Natural killer cell treated with Interleukin-12 subunit alpha and Interleukin-12 subunit beta and Interleukin-15 and Interleukin-18, amount 100 ng/mL, for 72 hours (primary cell): ENCODE measurements around the gene GLCCI1. TPM values are rescaled to one million over a fixed set of nuclear protein-coding genes. Genes with fewer than 3 reads are reported as not detected.
"Not testable (repeated sequence)": the region's sequence is repeated elsewhere in the genome, so short reads cannot be mapped to it uniquely, and the experiment has no call there.

Source experiments
- ATAC-seq, 2 donors: fragments of 150-1000 bp; cut with Tn5 transposase in 1 of 2; sonication (Bioruptor Pico), chemical (Tn5 transposase) in 1 of 2; 2 replicates each; pipeline ENCODE4 v1.10.0; 2021
- DNase-seq: peaks from one replicate; pipeline ENCODE4 v3.0.0; 2022; ENCODE audit warnings: low spot score
- H3K27ac Mint-ChIP-seq, 2 donors: 1 replicate in 1 of 2; 2 replicates in 1 of 2; pipeline ENCODE4 v1.8.0; 2022; ENCODE audit warnings: mixed read lengths in 2 of 2, mild to moderate bottlenecking in 1 of 2, moderate library complexity in 1 of 2
- H3K27me3 Mint-ChIP-seq, 2 donors: 1 replicate in 1 of 2; 2 replicates in 1 of 2; pipeline ENCODE4 v1.8.0; 2022; ENCODE audit warnings: mixed read lengths in 2 of 2
- H3K36me3 Mint-ChIP-seq: one replicate; pipeline ENCODE4 v1.8.0; 2022; ENCODE audit warnings: mixed read lengths
- H3K4me1 Mint-ChIP-seq, 2 donors: 1 replicate in 1 of 2; 2 replicates in 1 of 2; pipeline ENCODE4 v1.8.0; 2022; ENCODE audit warnings: low read depth in 2 of 2, mixed read lengths in 2 of 2, mild to moderate bottlenecking in 1 of 2
- H3K4me3 Mint-ChIP-seq: one replicate; pipeline ENCODE4 v1.8.0; 2022; ENCODE audit warnings: mixed read lengths
- H3K9me3 Mint-ChIP-seq: 2 replicates; pipeline ENCODE4 v1.8.0; 2022; ENCODE audit warnings: mixed read lengths
- total RNA-seq, 2 donors: library from RNA; stranded (reverse); gene quantifications; one replicate each; pipeline ENCODE4 v1.2.3, GENCODE V29; 2022

Gene GLCCI1
- total RNA-seq, 2 donors from 2014 or later, result 15.5 to 16.7 TPM

DNA sequence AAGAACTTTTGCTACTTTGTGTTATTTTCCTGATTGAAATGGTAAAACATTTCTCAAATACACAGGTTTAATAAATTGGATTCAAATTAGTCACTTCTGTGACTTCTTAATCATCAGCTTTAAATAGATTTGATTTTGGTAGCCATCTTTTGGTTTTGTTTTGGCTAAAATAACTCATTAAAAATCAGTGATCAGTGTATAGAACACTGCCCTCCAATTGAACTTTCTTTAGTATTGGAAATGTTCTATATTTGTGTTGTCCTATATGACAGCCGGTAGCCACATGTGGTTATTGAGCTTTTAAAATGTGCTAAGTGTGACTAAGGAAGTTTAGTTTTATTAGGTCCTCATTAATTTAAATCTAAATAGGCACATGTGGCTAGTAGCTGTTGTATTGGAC is 50.4 kb downstream of the GLCCI1 start:
- no peak for DNase-seq
- Mint-ChIP-seq H3K36me3 (no peaks in the 10 kb centered on the region), H3K27ac (peak overlapping the region in 1 of 2 donors; percentile 68), H3K27me3 (no peaks in the 10 kb centered on the region), H3K4me1 (peaks cover 29 to 35% of the 10 kb centered on the region in 2 donors), H3K9me3 (no peaks in the 10 kb centered on the region), H3K4me3 (no peak overlapping the region)
- no peak for ATAC-seq

- no peaks in the 10 kb centered on the region for H3K27me3 Mint-ChIP-seq
- DNase-seq (no peak), ATAC-seq (no peak)
- H3K4me3 Mint-ChIP-seq, result no peak overlapping the region
- peaks cover 5 to 13% of the 10 kb centered on the region in 2 donors for H3K4me1 Mint-ChIP-seq
- H3K9me3 Mint-ChIP-seq, result peaks cover 10% of the 10 kb centered on the region
- H3K27ac Mint-ChIP-seq, result no peak overlapping the region
- H3K36me3 Mint-ChIP-seq, result peaks cover 33% of the 10 kb centered on the region
Observed at GRCh38 chr7:8022628-8023027, 54.0 kb downstream of the GLCCI1 start.

- Mint-ChIP-seq H3K36me3 (peaks cover 11% of the 10 kb centered on the region), H3K9me3 (no peaks in the 10 kb centered on the region), H3K4me1 (peaks cover 21 to 28% of the 10 kb centered on the region in 2 donors), H3K4me3 (no peak overlapping the region), H3K27me3 (no peaks in the 10 kb centered on the region), H3K27ac (peak overlapping the region; percentile 19 to 61)
- no peak for DNase-seq
- ATAC-seq, result peak; percentile 13 to 61
Observed at GRCh38 chr7:8035192-8035591, 66.6 kb downstream of the GLCCI1 start.

- peak; percentile 82 to 90 for ATAC-seq
- Mint-ChIP-seq H3K4me1 (peaks cover 28 to 35% of the 10 kb centered on the region in 2 donors), H3K27ac (peak overlapping the region; percentile 19 to 61), H3K4me3 (no peak overlapping the region), H3K9me3 (no peaks in the 10 kb centered on the region), H3K27me3 (no peaks in the 10 kb centered on the region), H3K36me3 (peaks cover 11% of the 10 kb centered on the region)
- DNase-seq, result no peak
Observed at GRCh38 chr7:8035647-8036518, 67.3 kb downstream of the GLCCI1 start.

DNA sequence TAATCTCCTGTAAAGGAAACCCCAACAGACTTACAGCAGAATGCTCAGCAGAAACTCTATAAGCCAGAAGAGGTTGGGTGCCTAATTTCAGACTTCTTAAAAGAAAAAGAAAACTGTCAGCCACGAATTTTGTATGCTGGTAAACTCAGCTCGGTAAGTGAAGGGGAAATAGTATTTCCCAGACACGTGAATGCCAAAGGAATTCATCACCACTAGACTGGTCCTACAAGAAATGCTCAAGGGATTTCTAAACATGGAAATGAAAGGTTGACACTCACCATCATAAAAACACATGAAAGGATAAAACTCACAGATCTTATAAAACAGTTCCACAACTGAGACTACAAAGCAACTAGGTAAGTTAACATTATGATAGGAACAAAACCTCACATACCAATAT is 68.6 kb downstream of the GLCCI1 start:
- Mint-ChIP-seq H3K36me3 (peaks cover 13% of the 10 kb centered on the region), H3K9me3 (no peaks in the 10 kb centered on the region), H3K27ac (no peak overlapping the region), H3K27me3 (no peaks in the 10 kb centered on the region), H3K4me1 (peaks cover 30 to 41% of the 10 kb centered on the region in 2 donors), H3K4me3 (no peak overlapping the region)
- ATAC-seq, result no peak
- DNase-seq, result no peak

DNA sequence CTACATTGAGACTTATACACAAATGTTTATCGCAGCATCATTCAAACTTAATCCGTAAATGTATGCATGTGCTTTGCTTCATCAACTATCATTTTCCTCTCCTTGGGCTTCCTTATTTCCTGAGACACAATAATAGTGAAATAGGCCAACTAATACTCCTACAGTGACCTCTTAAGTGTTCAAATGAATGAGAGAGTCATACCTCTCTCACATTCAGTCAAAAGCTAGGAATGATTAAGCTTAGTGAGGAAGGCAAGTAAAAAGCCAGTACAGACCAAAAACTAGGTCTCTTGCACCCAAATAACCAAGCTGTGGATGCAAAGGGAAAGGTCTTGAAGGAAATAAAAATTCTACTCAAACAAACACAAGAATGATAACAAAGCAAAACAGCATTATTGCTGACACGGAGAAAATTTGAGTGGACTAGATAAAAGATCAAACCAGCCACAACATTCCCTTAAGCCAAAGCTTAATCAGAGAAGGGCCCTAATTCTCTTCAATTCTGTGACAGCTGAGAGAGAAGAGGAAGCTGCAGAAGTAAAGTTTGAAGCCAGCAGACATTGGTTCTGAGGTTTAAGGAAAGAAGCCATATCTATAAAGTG is 72.3 kb downstream of the GLCCI1 start:
- peak in 1 of 2 donors; percentile 73 for ATAC-seq
- H3K4me1 Mint-ChIP-seq, result peaks cover 39 to 59% of the 10 kb centered on the region in 2 donors
- peak overlapping the region; percentile 6 to 73 for H3K27ac Mint-ChIP-seq
- H3K36me3 Mint-ChIP-seq, result peaks cover 20% of the 10 kb centered on the region
- no peak overlapping the region for H3K4me3 Mint-ChIP-seq
- H3K9me3 Mint-ChIP-seq, result no peaks in the 10 kb centered on the region
- DNase-seq, result no peak
- H3K27me3 Mint-ChIP-seq, result no peaks in the 10 kb centered on the region

- no peaks in the 10 kb centered on the region for H3K27me3 Mint-ChIP-seq
- peak overlapping the region; percentile 70 to 88 for H3K27ac Mint-ChIP-seq
- H3K4me1 Mint-ChIP-seq, result peaks cover 39 to 66% of the 10 kb centered on the region in 2 donors
- H3K4me3 Mint-ChIP-seq, result peak overlapping the region; percentile 40
- ATAC-seq (no peak), DNase-seq (no peak)
- peaks cover 11% of the 10 kb centered on the region for H3K36me3 Mint-ChIP-seq
- no peaks in the 10 kb centered on the region for H3K9me3 Mint-ChIP-seq
Observed at GRCh38 chr7:8042796-8043535, 74.4 kb downstream of the GLCCI1 start.

GRCh38 chr7:8044761-8045430 is 76.3 kb downstream of the GLCCI1 start:
- Mint-ChIP-seq H3K27me3 (no peaks in the 10 kb centered on the region), H3K4me1 (peaks cover 43 to 60% of the 10 kb centered on the region in 2 donors), H3K36me3 (peaks cover 11% of the 10 kb centered on the region), H3K27ac (peak overlapping the region; percentile 70 to 88), H3K9me3 (no peaks in the 10 kb centered on the region), H3K4me3 (peak overlapping the region; percentile 54)
- DNase-seq, result no peak
- ATAC-seq, result peak; percentile 73 to 74

DNA sequence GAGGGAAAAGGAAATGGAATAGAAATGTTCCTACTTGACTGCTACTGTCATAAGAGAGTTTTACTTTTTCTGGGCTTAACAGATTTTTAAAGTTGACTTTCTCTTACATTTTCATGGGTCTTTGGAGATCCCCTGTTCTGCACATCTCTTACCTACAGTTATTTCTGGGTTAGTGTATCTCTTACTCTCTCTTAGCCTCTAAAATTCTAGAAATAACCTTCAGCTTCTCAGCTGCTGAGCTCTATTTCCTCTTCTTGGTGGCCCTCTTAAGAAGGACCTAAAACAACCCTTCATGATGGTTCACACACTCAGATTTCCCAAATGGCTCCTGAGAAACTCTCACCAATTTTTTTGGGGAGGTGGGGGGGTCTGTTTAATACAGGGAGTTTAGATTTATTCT is 79.5 kb downstream of the GLCCI1 start:
- not testable (repeated sequence) for H3K4me3 Mint-ChIP-seq, ATAC-seq, DNase-seq, H3K27me3 Mint-ChIP-seq, H3K9me3 Mint-ChIP-seq, H3K36me3 Mint-ChIP-seq
- Mint-ChIP-seq H3K4me1 (peaks cover 36 to 52% of the 10 kb centered on the region in 2 donors), H3K27ac (peak overlapping the region in 1 of 2 donors; percentile 12)

DNA sequence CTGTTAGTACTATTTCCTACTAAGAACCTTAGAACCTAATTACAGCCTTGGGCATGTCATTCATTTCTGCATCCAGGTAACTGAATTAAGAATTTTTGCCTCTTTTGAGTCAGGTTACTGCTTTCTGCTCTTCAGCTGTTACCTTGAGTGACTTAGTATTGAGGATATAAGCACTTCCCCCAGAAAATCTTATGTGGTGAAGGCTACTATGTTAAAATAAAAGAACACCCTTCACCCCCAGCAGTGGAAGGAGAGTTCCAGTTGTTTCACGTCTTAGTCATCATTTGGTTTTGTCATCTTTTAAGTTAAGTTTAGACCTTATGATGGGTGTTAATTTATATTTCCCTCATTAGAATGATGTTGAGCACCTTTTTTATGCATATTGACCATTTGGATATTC is 82.8 kb downstream of the GLCCI1 start:
- Mint-ChIP-seq H3K4me3 (no peak overlapping the region), H3K9me3 (no peaks in the 10 kb centered on the region), H3K4me1 (peaks cover 21 to 23% of the 10 kb centered on the region in 2 donors), H3K36me3 (no peaks in the 10 kb centered on the region), H3K27ac (peak overlapping the region in 1 of 2 donors; percentile 33), H3K27me3 (no peaks in the 10 kb centered on the region)
- ATAC-seq (no peak), DNase-seq (no peak)

GRCh38 chr7:8051998-8052397 is 83.4 kb downstream of the GLCCI1 start:
- Mint-ChIP-seq H3K27me3 (no peaks in the 10 kb centered on the region), H3K27ac (peak overlapping the region in 1 of 2 donors; percentile 33), H3K36me3 (no peaks in the 10 kb centered on the region), H3K4me1 (peaks cover 22 to 23% of the 10 kb centered on the region in 2 donors), H3K9me3 (no peaks in the 10 kb centered on the region), H3K4me3 (no peak overlapping the region)
- ATAC-seq (no peak), DNase-seq (no peak)

DNA sequence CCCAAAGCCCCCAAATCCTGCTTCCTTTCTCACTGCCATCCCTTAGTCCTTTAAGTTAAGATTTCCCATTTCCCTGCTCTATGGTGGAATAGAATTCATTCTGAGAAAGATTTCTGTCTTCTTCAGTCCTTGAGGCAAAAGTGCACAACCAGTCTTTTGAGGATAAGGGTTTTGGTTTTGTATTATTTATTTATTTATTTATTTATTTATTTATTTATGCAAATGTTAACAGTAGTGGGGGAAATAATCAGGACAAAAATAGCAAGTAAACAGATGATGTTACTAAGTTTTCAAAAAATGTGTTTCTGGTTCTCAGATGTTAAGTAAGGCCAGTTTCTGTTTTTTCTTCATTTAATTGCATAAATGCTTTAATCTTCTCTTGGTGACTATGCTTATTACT is 84.2 kb downstream of the GLCCI1 start:
- no peaks in the 10 kb centered on the region for H3K27me3 Mint-ChIP-seq
- H3K9me3 Mint-ChIP-seq, result no peaks in the 10 kb centered on the region
- H3K4me3 Mint-ChIP-seq, result no peak overlapping the region
- ATAC-seq (no peak), DNase-seq (no peak)
- H3K4me1 Mint-ChIP-seq, result peaks cover 21 to 22% of the 10 kb centered on the region in 2 donors
- no peak overlapping the region for H3K27ac Mint-ChIP-seq
- no peaks in the 10 kb centered on the region for H3K36me3 Mint-ChIP-seq

GRCh38 chr7:8056439-8056838 is 87.8 kb downstream of the GLCCI1 start:
- ATAC-seq, result no peak
- peak overlapping the region; percentile 59 to 80 for H3K27ac Mint-ChIP-seq

More at GRCh38 chr7:8056439-8056838, 87.8 kb downstream of the GLCCI1 start:
- Mint-ChIP-seq H3K36me3 (no peaks in the 10 kb centered on the region), H3K4me1 (peaks cover 12 to 18% of the 10 kb centered on the region in 2 donors), H3K4me3 (no peak overlapping the region), H3K9me3 (no peaks in the 10 kb centered on the region), H3K27me3 (no peaks in the 10 kb centered on the region)
- no peak for DNase-seq
